ENCODE data around the gene AIMP1.

The AIMP1 gene

DNA sequence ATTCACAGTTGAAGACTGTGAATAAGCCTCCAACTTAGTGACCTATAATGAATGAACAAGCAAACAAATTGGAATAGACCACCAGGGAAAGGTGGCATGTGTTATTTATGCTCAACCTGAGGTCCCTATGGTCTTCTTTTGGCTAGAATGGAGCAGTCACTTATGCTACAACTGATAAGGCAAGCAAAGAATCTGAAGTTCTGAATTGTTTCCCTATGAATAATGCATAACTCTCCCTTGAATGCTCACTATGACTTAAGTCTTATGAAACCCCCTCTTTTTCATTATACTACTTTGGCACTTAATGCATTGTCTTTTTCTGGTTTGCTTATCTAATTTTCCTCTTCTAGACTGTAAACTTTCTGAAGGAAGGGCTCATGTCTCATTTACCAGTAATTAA lies 49.7 kb downstream of the AIMP1 start:
- H3K4me3 ChIP-seq (replicated peaks; ENCODE audit: insufficient read depth, low read length), result no peak overlapping the region
- no peak for DNase-seq (ENCODE audit: low read depth in 1 of 2, low spot score in 1 of 2)
- H3K27me3 ChIP-seq (ENCODE audit: insufficient read depth, poor library complexity, severe bottlenecking), result no peaks in the 10 kb centered on the region
- H3K27ac ChIP-seq (replicated peaks), result no peak overlapping the region
- TF ChIP-seq GABPA (IDR thresholded peaks at IDR 0.05; ENCODE audit: low read depth) (no peak), POLR2AphosphoS5 (IDR thresholded peaks at IDR 0.05; ENCODE audit: low read depth) (no peak)

DNA sequence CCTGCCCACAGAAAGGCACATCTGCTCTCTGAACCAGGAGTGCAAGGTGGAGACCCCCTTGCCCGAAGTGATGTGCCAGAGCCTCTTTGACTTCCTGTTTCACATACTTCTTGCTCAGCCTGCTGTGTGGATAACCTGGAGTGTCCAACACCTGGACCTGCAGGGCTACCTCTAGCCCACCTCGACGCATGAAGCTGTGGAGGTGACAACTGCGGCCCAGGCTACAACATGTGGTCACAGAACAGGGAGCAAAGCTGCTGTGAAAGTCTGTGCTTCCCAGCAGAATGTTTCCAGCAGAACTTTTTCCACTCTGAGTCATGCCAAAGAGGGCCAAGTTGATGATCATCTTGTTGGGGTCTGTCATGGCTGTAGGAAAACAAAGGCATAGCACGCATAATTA lies 50.7 kb downstream of the AIMP1 start:
- no peak for DNase-seq (ENCODE audit: low read depth in 1 of 2, low spot score in 1 of 2)
- TF ChIP-seq GABPA (IDR thresholded peaks at IDR 0.05; ENCODE audit: low read depth) (no peak), POLR2AphosphoS5 (IDR thresholded peaks at IDR 0.05; ENCODE audit: low read depth) (no peak), SPI1 (IDR thresholded peaks at IDR 0.05; ENCODE audit: borderline replicate concordance, low read depth) (no peak)
- TF ChIP-seq, protein P1, sequence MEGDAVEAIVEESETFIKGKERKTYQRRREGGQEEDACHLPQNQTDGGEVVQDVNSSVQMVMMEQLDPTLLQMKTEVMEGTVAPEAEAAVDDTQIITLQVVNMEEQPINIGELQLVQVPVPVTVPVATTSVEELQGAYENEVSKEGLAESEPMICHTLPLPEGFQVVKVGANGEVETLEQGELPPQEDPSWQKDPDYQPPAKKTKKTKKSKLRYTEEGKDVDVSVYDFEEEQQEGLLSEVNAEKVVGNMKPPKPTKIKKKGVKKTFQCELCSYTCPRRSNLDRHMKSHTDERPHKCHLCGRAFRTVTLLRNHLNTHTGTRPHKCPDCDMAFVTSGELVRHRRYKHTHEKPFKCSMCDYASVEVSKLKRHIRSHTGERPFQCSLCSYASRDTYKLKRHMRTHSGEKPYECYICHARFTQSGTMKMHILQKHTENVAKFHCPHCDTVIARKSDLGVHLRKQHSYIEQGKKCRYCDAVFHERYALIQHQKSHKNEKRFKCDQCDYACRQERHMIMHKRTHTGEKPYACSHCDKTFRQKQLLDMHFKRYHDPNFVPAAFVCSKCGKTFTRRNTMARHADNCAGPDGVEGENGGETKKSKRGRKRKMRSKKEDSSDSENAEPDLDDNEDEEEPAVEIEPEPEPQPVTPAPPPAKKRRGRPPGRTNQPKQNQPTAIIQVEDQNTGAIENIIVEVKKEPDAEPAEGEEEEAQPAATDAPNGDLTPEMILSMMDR (IDR thresholded peaks at IDR 0.05; ENCODE audit: insufficient read depth, low read length), result no peak
- TF ChIP-seq, protein P2, sequence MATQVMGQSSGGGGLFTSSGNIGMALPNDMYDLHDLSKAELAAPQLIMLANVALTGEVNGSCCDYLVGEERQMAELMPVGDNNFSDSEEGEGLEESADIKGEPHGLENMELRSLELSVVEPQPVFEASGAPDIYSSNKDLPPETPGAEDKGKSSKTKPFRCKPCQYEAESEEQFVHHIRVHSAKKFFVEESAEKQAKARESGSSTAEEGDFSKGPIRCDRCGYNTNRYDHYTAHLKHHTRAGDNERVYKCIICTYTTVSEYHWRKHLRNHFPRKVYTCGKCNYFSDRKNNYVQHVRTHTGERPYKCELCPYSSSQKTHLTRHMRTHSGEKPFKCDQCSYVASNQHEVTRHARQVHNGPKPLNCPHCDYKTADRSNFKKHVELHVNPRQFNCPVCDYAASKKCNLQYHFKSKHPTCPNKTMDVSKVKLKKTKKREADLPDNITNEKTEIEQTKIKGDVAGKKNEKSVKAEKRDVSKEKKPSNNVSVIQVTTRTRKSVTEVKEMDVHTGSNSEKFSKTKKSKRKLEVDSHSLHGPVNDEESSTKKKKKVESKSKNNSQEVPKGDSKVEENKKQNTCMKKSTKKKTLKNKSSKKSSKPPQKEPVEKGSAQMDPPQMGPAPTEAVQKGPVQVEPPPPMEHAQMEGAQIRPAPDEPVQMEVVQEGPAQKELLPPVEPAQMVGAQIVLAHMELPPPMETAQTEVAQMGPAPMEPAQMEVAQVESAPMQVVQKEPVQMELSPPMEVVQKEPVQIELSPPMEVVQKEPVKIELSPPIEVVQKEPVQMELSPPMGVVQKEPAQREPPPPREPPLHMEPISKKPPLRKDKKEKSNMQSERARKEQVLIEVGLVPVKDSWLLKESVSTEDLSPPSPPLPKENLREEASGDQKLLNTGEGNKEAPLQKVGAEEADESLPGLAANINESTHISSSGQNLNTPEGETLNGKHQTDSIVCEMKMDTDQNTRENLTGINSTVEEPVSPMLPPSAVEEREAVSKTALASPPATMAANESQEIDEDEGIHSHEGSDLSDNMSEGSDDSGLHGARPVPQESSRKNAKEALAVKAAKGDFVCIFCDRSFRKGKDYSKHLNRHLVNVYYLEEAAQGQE (IDR thresholded peaks at IDR 0.05; ENCODE audit: insufficient replicate concordance, low read depth), result no peak
- H3K27me3 ChIP-seq (ENCODE audit: insufficient read depth, poor library complexity, severe bottlenecking), result no peaks in the 10 kb centered on the region
- no peak overlapping the region for H3K27ac ChIP-seq (replicated peaks)
- H3K4me3 ChIP-seq (replicated peaks; ENCODE audit: insufficient read depth, low read length), result no peak overlapping the region

DNA sequence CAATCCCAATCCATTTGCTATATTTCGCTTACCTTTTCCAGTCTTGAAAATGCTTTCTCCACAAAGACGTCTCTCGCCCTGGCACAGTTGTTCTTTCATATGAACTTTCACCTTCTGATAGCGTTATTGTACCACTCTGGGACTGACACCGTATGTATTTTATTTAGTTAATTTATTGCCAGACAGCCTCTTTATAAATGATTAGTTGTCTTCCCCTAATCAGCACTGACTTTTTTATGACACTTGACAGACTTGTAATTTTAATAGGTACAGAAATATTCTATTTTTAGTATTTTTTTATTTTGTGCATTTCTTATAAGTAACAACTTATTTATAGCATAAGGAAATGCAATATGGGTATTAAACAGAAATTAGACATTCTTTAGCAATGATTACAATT lies 52.3 kb downstream of the AIMP1 start, which contains the start of gene GIMD1:
GIMD1 (minus strand) TSS at position 101 of the 400 bp plus-strand sequence. CDS start 1,343 bp downstream, outside the sequence.
- H3K27ac ChIP-seq (replicated peaks), result no peak within 1 kb of the TSS
- DNase-seq (ENCODE audit: low read depth in 1 of 2, low spot score in 1 of 2), result no peak
- no peak within 1 kb of the TSS for H3K4me3 ChIP-seq (replicated peaks; ENCODE audit: insufficient read depth, low read length)
- TF ChIP-seq, protein P1 (IDR thresholded peaks at IDR 0.05; ENCODE audit: insufficient read depth, low read length), result no peak
- no peak for TF ChIP-seq POLR2AphosphoS5 (IDR thresholded peaks at IDR 0.05; ENCODE audit: low read depth)
- no peak for TF ChIP-seq GABPA (IDR thresholded peaks at IDR 0.05; ENCODE audit: low read depth)
- no peak for TF ChIP-seq SPI1 (IDR thresholded peaks at IDR 0.05; ENCODE audit: borderline replicate concordance, low read depth)
- TF ChIP-seq, protein P2 (IDR thresholded peaks at IDR 0.05; ENCODE audit: insufficient replicate concordance, low read depth), result no peak
- no peaks in the 10 kb centered on the region for H3K27me3 ChIP-seq (ENCODE audit: insufficient read depth, poor library complexity, severe bottlenecking)

DNA sequence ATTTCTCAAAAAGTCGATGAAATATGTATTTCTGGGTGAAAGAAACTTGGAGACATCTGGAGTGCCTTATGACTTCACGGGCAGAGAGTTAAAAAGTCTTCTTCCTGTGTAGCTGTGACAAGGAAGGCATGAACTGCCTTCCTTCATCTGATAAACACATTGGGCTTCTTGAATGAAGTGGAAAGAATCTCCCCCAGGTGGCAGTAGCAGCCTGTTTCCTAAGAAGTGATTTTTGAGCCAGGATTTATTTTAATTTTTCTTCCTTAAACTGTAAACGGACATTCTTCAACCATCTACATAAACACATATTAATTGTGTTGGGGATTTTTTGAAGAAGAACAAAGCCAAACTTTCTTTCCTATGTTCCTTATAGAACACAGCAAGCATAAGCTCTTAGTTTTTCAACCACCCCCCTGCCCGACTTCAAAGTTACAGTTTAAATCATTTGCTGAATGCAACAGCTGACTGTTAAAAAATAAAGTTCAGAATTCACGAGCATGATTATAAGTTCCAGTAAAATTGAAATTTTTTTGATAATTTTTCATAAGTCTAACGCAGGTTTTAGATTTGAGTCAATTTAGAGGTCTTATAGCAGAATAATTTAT lies 53.2 kb downstream of the AIMP1 start:
- H3K27me3 ChIP-seq (ENCODE audit: insufficient read depth, poor library complexity, severe bottlenecking), result no peaks in the 10 kb centered on the region
- peak; percentile 47 to 61 for DNase-seq (ENCODE audit: low read depth in 1 of 2, low spot score in 1 of 2)
- TF ChIP-seq SPI1 (IDR thresholded peaks at IDR 0.05; ENCODE audit: borderline replicate concordance, low read depth) (no peak), GABPA (IDR thresholded peaks at IDR 0.05; ENCODE audit: low read depth) (no peak)
- TF ChIP-seq, protein P1 (IDR thresholded peaks at IDR 0.05; ENCODE audit: insufficient read depth, low read length), result peak; percentile 36
- H3K27ac ChIP-seq (replicated peaks), result no peak overlapping the region
- H3K4me3 ChIP-seq (replicated peaks; ENCODE audit: insufficient read depth, low read length), result no peak overlapping the region
